Smooth muscle cell (in vitro differentiated cells): ENCODE data around the gene S100A12. TPM values are rescaled to one million over a fixed set of nuclear protein-coding genes. Genes with fewer than 3 reads are reported as not detected.

Experiments
- DNase-seq: peaks from one replicate; lab custom pipeline; 2025; ENCODE audit not compliant: unreplicated experiment; lab: John Stamatoyannopoulos, UW
- H2AFZ ChIP-seq: fragments of 200-600 bp; sonication (generic); 2 replicates; pipeline ENCODE4 v1.6.0; 2016; ENCODE audit warnings: antibody characterized with exemption, low read depth, mild to moderate bottlenecking
- H3F3A ChIP-seq: fragments of 200-600 bp; sonication (generic); 2 replicates; pipeline ENCODE4 v1.6.0; 2017; ENCODE audit warnings: antibody characterized with exemption, low read depth
- H3K27ac ChIP-seq: fragments of 200-600 bp; sonication (generic); 2 replicates; pipeline ENCODE4 v1.5.1; 2016; ENCODE audit warnings: low read depth, mild to moderate bottlenecking
- H3K27me3 ChIP-seq: fragments of 200-600 bp; sonication (generic); 2 replicates; pipeline ENCODE4 v1.6.1; 2016; ENCODE audit warnings: low read depth, mild to moderate bottlenecking
- H3K36me3 ChIP-seq: fragments of 200-600 bp; sonication (generic); 2 replicates; pipeline ENCODE4 v1.5.1; 2016; ENCODE audit warnings: low read depth
- H3K4me1 ChIP-seq: fragments of 200-600 bp; sonication (generic); 2 replicates; pipeline ENCODE4 v1.5.1; 2016; ENCODE audit warnings: low read depth
- H3K4me2 ChIP-seq: fragments of 200-600 bp; sonication (generic); 2 replicates; pipeline ENCODE4 v1.6.0; 2016; ENCODE audit warnings: mild to moderate bottlenecking
- H3K4me3 ChIP-seq: fragments of 200-600 bp; sonication (generic); 2 replicates; pipeline ENCODE4 v1.5.1; 2016; ENCODE audit warnings: mild to moderate bottlenecking
- H3K79me2 ChIP-seq: fragments of 200-600 bp; sonication (generic); 2 replicates; pipeline ENCODE4 v1.6.0; 2016; ENCODE audit warnings: low read depth, mild to moderate bottlenecking
- H3K9ac ChIP-seq: fragments of 200-600 bp; sonication (generic); 2 replicates; pipeline ENCODE4 v1.6.0; 2016; ENCODE audit warnings: low read depth
- H3K9me3 ChIP-seq: fragments of 200-600 bp; sonication (generic); replicated peaks from 2 replicates; pipeline ENCODE4 v1.5.1; 2016; ENCODE audit warnings: low read depth
- H4K20me1 ChIP-seq: fragments of 200-600 bp; sonication (generic); 2 replicates; pipeline ENCODE4 v1.6.0; 2016; ENCODE audit warnings: low read depth
- CTCF ChIP-seq: fragments of 200-600 bp; sonication (generic); IDR thresholded peaks from 2 replicates; pipeline ENCODE4 v1.5.1; 2017; ENCODE audit warnings: borderline replicate concordance, mild to moderate bottlenecking, antibody characterized with exemption; ENCODE audit not compliant: insufficient read depth, poor library complexity, severe bottlenecking
- WGBS: methylation state at CpG from one replicate; pipeline ENCODE4 v1.1.7; 2016; ENCODE audit warnings: low lambda C conversion rate; 5-methylcytosine and 5-hydroxymethylcytosine counted together
- polyA plus RNA-seq: library from polyadenylated mRNA; unstranded; fragments of >200 nt; fragmentation: Nextera tagmentation; extraction: Ambion mirVana; gene quantifications from 2 replicates; pipeline ENCODE4 v1.2.1, GENCODE V29; 2016
- total RNA-seq: library from RNA; depleted of rRNA; stranded (reverse); fragments of >200 nt; gene quantifications from 2 replicates; pipeline ENCODE4 v1.2.3, GENCODE V29; 2014

Gene S100A12
- total and polyA plus RNA-seq, 2 experiments from 2014 or later: not detected

GRCh38 chr1:153361480-153362109 lies 13.8 kb downstream of the S100A12 start:
- no peak overlapping the region for H3K4me3 ChIP-seq
- H3K9me3 ChIP-seq: no peaks in the 10 kb centered on the region
- H3F3A ChIP-seq: no peaks in the 10 kb centered on the region
- TF ChIP-seq CTCF: no peak
- no peak overlapping the region for H3K4me2 ChIP-seq
- H3K36me3 ChIP-seq: no peaks in the 10 kb centered on the region
- H2AFZ ChIP-seq: no peak overlapping the region
- H3K27me3 ChIP-seq: no peaks in the 10 kb centered on the region
- H3K79me2 ChIP-seq: no peaks in the 10 kb centered on the region
- H3K27ac ChIP-seq: no peak overlapping the region
- H3K9ac ChIP-seq: no peak overlapping the region
- H4K20me1 ChIP-seq: no peaks in the 10 kb centered on the region
- H3K4me1 ChIP-seq: no peaks in the 10 kb centered on the region
- no peak for DNase-seq
- WGBS: 78% methylated on average over 4 of the region's 4 CpGs

DNA sequence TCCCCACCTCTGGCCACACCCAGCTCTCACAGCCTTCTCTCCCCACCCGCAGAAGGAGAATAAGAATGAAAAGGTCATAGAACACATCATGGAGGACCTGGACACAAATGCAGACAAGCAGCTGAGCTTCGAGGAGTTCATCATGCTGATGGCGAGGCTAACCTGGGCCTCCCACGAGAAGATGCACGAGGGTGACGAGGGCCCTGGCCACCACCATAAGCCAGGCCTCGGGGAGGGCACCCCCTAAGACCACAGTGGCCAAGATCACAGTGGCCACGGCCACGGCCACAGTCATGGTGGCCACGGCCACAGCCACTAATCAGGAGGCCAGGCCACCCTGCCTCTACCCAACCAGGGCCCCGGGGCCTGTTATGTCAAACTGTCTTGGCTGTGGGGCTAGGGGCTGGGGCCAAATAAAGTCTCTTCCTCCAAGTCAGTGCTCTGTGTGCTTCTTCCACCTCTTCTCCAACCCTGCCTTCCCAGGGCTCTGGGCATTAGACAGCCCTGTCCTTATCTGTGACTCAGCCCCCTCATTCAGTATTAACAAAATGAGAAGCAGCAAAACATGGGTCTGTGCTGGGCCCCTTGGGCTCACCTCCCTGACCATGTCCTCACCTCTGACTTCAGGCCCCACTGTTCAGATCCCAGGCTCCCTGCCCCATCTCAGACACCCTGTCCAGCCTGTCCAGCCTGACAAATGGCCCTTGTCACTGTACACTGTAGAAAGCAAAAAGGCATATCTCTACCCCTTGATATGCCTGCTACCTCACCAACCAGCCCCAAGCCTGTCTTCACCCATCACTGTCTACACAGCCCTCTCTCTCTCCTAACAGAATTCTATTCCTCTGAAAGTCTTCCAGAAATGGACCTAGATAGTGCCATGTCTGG lies 14.6 kb downstream of the S100A12 start:
- Histone ChIP-seq H3K27me3 (no peaks in the 10 kb centered on the region), H3K36me3 (no peaks in the 10 kb centered on the region), H3K4me3 (no peak overlapping the region), H3K9ac (no peak overlapping the region), H3K4me1 (no peaks in the 10 kb centered on the region), H4K20me1 (no peaks in the 10 kb centered on the region), H3K4me2 (no peak overlapping the region), H3K79me2 (no peaks in the 10 kb centered on the region), H3K27ac (no peak overlapping the region), H3F3A (no peaks in the 10 kb centered on the region), H2AFZ (no peak overlapping the region), H3K9me3 (no peaks in the 10 kb centered on the region)
- no peak for DNase-seq
- no peak for TF ChIP-seq CTCF
- 86% methylated on average over 11 of the region's 11 CpGs for WGBS

DNA sequence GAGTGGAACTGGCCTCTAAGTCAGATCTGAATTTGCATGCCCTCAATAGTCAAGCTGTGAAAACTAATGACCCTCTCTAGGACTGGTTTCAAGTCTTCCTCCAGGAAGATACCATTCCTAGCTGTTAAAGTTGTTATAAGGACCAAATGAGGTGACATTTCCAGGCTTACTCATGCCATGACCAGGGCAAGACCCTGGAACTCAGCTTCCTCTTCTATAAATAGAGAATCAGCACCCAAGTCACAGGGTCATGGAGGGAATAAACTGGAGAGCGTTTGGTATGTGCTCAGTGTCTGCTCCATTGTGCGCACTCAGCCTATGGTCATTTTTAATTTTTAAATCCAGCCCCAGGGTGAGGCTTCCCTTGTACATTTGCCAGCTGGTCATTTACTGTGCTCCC lies 15.2 kb downstream of the S100A12 start:
- Histone ChIP-seq H3K4me1 (no peaks in the 10 kb centered on the region), H3K79me2 (no peaks in the 10 kb centered on the region), H3K4me3 (no peak overlapping the region), H3K36me3 (no peaks in the 10 kb centered on the region), H3K27ac (no peak overlapping the region), H3F3A (no peaks in the 10 kb centered on the region), H2AFZ (no peak overlapping the region), H3K4me2 (no peak overlapping the region), H3K9me3 (no peaks in the 10 kb centered on the region), H4K20me1 (no peaks in the 10 kb centered on the region), H3K27me3 (no peaks in the 10 kb centered on the region), H3K9ac (no peak overlapping the region)
- no peak for DNase-seq
- TF ChIP-seq CTCF: no peak
- 96% methylated on average over 2 of the region's 2 CpGs for WGBS
